AG08396 (cell line): ENCODE results near the gene LGR4.
"Not testable (repeated sequence)": the region's sequence is repeated elsewhere in the genome, so short reads cannot be mapped to it uniquely, and the experiment has no call there.

Experiments used
- DNase-seq: peaks from one replicate; pipeline ENCODE4 v3.0.0; 2012; ENCODE audit warnings: low spot score, mixed read lengths

The LGR4 gene

DNA sequence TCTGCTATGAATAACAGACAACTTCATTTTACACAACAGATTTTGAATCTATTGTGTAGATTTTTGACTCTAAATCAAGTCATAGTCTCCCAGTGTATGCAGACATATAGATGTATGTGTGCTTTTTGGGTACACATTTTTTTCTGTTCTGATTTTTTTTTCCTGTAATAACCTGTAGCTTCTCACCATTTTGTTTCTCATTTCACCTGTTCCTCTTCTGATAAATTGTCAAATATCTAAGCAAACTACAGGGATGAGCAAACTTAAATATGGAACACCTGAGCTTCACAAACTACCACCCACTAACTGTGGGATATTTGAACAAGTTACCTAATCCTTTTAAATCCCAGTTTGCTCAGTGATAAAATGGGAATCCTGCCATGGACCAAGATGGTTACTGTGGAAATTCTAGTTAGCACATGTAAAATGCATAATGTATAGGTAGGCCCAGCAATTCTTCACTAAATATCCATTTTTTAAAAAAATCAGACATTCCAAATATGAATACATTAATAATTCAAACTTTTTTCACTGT is 15.7 kb downstream of the LGR4 start:
- no peak for DNase-seq

DNA sequence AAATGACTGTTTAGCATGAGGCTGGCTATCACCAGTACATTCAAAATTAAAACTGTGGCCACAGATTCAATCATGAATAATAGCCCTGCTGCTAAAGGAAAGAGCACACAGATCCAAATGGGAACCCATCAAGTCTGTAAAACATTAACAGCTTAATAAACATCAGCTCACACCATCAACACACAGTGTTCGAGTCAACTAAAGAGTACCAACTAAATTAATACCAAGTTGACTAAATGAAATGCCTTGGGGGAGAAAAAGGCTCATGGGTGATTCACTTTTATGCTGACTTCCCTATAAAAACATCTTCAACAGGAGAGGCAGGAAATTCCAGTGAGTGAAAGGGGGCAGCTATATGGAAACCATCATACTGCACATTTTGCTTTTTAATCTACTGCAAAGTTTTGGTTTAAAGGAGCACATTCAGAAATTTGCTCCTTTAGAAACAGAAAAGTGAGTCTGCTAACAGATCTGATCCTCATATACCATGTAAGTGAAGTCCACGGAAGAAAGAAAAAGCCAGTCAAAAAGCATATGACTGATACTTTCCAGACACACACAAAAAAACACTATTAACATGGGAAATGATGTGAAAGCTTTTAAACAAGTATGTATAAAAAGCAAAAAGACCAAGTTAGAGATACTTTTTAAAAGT is 16.3 kb downstream of the LGR4 start:
- DNase-seq = no peak

DNA sequence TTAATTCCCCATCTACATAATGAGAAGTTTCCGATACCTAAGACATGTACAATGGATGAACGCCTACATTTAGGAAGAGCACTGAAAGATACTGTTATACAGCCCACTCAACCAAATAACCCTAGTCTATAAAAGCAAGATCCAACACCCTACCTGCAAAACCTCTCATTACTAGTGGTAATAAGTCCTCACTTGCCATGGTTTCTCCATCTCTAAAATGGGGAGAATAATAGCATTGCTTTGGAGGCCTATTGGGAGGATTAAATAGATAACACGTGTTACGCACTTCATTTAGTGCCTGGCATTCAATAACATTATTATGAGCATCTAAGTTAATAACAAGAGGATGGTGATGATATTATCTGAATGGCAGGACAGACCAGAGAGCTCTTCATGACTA is 16.9 kb downstream of the LGR4 start:
- DNase-seq = no peak

DNA sequence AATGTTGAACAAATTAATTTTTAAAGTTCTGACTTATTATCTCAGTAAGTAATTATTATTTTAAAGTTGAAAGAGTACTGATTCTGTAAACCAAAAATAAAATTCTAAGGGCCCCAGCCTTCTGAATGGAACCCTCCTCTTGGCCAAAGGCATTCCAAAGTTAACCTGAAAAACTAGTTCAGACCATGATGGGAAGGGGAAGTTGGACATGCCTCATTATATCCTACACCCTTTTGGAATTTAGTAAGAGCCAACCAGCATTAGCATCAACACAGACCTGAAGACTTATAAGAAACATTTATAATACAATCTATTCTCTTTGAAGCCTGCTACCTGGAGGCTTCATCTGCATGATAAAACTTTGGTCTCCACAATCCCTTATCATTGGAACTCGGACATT is 18.9 kb downstream of the LGR4 start:
- no peak for DNase-seq

DNA sequence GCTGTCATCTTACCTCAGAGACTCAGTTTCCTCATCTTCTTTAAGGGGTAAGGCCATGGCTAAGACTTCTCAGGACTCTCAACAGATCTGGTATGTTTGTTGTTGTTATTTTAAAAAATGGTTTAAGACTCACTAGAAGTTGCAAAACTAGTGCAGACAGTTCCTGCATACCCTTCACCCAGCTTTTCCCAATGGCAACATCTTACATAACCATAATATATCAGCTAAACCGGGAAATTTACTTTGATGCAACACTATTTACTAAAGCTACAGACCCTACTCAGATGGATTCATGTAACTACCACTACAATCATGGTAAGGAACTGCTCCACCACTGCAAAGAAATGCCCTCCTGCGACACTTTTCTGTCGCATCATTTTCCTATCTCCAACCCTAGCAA is 20.4 kb downstream of the LGR4 start:
- DNase-seq = no peak

DNA sequence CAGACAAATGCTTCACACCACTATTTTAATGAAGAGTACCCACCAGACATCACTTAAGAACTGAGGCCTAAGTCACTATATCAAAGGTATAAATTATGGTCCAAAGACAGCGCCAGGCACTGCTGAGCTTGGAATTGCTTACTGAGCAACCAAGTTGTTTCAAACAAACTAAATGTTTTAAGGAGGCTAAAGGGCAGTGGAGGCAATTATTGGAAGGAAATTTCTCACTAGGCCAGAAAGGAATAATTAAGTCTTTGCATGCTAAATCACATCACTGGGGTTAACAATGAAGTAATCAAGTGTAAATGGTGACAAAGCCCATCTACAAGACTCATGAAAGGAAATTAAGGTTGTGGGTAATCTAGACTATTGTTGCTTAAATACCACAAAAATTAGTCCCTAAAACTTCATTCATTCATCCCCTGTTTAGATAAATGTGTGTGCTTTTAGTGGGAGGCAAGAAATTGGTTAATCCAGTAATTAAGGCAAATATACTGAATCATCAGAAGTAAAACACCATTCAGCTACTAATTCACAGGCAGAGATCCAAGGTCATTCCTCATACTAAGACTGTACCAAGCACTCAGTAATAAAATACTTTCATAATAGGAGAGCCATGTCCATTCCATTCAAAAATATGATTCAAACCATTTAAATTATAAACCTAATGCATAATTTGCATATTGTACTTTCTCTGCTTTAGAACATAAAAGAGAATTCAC is 21.2 kb downstream of the LGR4 start:
- DNase-seq = no peak

DNA sequence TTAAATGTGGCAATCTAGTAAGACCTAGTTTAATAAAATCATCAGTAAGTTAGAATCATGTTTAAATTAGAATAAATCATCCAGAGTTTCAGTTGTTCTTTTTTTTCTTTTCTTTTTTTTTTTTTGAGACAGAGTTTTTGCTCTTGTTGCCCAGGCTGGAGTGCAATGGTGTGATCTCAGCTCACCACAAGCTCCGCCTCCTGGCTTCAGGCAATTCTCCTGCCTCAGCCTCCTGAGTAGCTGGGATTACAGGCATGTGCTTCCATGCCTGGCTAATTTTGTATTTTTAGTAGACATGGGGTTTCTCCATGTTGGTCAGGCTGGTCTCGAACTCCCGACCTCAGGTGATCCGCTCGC is 24.4 kb downstream of the LGR4 start:
- DNase-seq = not testable (repeated sequence)

DNA sequence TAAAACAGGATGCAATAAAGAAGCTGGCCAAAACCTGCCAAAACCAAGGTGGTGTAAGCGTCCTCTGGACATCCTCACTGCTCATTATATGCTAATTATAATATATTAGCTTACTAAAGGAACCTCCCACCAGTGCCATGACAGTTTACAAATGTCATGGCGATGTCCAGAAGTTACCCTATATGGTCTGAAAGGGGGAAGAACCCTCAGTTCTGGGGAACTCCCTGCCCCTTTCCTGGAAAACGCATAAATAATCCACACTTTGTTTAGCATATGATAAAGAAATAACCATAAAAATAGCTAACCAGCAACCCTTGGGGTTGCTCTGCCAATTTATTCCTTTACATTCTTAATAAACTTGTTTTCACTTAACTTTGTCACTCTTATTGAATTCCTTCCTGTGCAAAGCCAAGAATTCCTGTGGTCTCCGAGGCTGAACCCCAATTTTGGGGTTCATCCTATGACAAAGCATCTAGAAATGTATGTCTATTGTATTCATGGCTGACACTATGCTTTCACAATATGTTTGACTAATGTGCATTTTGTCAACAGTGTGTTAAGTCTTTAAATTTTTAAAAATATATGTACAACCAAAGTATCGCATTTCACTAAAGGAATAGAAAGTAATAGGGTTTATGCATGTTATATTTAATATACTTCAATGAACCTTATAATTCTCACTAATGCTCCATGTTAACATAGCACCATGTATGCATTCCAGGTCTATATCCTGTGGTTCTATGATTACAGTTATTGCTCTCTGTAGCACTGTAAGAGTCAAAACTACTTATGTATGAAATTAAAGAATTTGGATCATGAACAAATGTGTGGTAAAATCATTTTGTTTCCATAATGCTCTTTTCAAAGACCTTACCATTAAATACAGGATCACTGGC is 25.1 kb downstream of the LGR4 start:
- DNase-seq = no peak

DNA sequence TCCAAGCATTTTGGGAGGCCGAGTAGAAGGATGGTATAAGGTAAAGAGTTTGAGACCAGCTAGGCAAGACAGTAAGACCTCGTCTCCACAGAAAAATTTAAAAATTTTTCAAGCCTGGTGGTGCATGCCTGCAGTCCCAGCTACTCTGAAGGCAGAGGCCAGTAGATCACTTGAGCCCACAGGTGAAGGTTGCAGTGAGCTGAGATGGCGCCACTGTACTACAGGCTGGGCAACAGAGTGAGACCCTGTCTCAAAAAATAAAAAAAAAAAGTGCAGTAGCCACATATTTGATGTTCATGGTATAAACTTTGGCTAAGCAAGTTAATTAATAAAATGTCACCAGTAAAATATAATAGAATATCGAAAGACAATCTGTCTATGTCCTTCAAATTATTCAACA is 27.0 kb downstream of the LGR4 start:
- DNase-seq = no peak

DNA sequence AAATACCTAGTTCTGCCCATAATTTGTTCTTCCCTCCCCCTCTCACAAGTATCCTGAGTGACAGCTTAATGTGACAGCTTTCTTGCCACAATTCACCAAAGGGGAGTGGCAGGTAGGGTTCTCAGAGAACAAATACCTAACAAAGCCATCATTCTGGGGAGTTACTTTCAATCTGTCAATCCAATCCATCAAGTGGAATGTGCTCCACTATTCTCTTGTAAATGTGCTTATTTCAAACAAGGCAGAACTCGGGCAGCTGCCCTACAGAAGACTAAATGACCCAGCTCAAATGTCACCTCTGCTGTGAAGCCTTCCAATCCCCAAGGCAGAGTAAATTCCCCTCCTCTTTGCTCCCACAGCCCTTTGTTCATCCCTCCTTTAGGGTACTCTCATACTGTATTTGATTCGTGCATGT is 27.8 kb downstream of the LGR4 start:
- no peak for DNase-seq

DNA sequence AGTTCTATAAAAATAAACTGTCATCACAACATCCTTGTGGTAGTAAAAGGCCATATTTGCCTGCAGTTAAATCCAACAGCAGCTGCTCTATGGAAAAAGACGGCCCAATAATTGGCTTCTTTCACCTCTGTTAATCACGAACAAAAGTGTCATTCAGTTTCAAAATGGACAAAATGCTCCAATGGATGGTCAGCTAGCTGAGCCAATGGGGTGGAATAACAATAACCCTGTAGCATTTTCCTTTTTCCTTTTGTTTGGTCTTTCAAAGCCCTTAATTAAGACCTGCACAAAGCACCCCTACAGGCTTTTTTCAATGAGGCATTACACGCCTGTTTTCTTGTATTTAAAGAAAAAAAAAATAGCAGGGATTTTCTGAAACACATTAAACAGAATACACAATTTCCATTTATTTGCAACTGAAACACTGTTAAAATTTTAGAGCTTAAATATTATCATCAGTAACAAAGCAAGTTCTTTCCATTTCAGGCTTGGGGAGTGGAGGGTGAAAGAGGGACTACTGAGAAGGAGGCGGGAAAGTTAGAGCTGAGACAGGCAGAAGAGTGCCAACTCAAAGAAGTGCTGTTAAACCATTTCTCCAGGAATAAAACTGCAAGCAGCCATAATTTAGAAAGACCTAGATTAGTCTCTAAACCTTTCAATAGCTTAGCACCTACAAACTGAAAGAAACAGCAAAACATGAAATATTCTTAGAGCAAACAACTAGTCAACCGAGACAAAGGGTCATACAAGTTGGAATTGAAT is 28.7 kb downstream of the LGR4 start:
- no peak for DNase-seq

DNA sequence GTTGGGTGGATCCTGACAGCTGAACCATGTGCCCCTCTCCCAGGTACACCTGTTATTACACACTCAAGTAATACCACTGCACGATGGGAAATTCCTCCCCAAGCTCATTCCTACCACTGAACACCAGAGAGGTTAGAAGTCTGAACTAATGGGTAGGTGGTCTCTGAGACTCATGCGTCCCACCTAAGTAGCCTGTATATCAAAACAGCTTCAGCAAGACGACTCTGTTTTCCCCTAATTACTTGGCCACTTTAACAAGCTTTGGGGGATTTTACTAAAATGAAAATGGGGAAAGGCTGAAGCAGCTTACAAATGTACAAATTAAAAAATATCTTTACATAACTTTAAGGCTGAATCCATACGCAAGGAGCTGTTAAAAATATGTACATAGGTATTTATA is 29.4 kb downstream of the LGR4 start:
- DNase-seq = no peak

DNA sequence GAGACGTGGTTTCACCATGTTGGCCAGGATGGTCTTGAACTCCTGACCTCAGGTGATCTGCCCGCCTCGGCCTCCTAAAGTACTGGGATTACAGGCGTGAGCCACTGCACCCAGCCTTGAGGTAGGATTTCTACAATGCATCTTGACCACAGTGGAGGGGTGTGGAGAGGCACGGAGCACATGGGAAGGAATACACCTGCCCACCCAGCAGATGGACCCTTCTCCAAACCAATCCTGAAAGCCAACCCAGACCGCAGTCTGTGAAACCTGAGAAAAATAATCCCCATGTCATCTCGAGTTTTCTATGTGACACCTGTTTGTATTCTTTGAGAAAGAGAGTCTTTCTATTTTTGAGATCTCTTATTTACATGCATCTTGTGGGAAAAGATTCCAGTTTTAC is 32.5 kb downstream of the LGR4 start:
- no peak for DNase-seq

DNA sequence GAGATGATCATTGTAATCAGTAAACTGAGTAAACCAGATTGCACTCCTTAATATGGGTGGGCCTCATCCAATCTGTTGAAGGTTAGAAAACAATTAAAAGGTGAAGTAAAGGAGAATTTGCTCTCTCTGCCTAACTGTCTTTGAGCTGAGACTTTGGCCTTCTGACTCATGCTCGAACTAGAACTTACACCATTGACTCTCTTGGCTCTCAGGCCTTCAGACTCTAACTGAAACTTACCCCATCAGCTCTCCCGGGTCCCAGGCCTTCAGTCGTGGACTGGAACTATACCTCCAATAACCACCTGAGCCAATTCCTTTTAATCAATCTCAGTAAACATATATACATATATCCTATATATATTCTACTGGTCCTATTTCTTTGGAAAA is 34.0 kb downstream of the LGR4 start:
- DNase-seq = no peak

DNA sequence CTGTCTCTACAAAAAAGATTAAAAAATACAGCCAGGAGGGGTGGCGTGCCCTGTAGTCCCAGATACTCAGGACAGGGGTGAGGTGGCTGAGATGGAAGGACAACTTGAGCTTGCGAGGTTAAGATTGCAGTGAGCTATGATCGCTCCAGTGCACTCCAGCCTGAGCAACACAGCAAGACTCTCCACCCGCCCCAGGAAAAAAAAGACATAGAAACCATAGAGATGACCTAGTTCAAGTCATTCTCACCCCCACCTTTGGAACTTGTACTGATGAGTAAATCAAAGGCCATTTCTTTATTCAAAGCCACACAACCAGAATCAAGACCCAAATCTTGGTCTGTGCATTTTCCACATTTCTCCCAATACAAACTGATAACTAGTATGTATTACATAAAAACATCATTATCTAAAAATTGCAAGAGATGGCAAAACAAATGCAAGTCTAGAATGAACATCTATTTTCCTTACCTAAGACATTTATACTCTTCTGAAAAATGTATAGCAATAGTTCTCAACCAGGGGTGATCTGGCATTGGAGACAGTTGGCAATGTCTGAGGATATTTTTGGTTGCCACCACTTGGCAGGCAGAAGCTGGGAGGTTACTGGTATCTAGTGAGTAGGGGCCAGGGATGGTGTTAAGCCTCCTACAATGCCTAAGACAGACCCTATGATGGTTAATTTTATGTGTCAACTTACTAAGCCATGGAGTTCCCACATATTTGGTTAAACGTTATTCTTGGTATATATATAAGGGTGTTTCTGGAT is 34.6 kb downstream of the LGR4 start:
- no peak for DNase-seq

DNA sequence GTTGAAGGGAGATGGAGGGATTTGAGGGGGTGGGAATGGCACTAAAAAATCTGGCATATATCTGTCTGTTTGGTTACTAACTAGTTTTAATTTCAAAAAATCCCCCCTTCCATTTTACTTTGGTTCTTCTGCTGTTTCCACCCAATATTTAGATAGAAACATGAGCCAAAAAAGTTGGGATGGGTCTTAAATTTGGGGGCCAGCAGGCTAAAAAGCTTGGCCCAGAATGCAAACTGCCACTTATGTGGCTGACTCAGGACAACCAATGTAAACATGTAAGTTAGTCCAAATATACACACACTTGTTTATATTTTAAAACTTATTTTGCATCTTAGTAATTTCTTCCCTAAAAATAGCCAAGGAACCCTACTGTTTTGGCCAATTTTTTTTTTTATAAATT is 35.7 kb downstream of the LGR4 start:
- no peak for DNase-seq

DNA sequence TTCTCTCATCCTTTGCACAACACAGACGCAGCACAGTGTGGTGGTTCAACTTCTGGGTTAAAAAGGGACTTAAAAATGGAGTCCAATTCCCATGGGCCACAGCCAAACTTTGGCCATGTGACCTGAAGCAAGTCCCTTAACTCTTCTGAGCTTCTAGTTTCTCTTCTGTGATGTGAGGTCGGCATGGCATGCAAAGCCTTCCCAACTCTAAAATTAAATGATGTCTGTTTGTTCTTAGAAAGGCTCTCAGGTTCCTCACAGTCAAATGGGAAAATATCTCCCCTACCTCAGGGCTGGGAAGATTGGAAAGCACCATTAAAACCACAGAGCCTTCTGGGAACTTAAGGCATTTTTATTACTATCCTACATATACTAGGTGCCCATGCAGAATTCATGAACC is 38.8 kb downstream of the LGR4 start:
- no peak for DNase-seq

DNA sequence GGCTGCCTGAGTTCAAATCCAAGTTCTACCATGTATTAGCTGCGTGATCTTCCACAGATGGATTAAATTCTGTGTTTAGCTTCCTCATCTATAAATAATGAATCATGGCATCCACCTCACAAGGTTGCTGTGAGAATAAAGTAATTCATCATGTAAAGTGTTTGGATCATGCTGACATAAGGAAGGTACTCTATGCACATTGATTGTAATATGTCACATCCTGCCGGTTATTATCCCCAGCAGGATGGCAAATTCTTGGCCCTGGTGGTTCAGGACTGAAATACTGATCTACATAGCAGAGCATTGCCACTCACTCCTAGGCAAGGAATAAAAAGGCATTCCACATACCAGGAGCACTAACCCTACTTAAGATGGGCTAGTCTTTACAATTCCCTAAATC is 40.8 kb downstream of the LGR4 start:
- no peak for DNase-seq

DNA sequence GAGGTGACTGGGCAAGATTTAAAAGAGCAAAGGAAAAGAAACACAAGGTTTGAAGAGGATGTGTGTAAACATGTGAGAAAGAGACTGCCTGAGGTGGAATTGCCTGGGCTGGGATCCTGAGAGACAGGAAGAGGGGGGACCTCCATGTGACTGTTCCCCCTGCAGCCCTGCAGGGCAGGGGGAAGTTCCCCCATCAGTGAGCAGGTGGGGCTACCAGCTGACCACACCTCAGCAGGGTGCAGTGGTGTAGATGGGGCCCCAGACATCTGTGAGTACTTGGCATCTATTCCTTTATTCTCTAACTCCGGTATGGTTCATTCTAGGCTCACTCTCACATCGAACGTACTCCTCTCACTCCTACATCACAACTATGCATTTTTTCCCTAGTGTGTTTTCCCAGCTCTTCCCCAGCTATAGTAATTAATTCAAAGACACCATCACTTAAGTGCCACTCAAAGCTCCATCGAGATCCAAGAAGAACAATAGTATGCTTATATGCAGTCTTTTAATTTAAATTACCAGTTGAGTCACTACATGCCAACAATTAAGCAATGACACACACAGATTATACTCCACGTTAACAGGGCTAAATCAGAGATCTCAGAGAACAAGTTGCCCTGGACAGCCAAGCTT is 42.7 kb downstream of the LGR4 start:
- no peak for DNase-seq

DNA sequence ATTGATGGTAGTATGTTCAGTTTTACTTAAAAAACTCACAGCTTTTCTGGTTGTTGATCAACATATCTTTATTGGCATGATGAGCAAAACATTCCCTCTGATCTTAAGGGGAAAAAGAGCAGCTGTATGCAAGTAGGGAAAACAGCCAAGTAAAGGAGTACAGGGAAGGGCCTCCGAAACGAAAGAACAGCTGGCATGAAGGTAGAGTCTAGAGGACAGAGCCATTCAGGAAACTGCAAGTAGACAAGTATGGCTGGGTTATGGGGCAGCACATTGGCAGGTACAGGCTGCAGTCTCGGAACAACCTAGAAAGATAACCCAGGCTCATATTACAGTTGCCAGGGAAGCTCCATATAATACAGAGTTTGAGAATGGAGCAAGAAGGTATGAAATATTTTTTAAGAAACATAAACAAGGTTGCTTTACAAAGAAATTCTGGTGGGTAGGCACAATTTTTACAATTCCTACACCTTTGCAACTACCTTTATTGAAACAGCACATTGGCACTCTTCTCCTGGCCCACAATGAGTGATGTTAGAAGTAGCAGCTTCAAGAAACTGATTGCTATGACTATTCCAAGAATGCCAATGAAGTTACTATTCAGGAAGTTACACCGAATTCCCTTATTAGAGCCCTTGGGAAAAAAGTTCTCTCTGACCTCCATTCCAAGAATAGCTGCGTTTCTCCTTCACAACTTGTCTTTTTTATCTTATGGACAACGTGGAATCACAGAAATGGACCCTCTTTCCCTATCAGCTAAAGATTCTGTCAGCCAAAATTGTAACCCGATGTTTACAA is 45.2 kb downstream of the LGR4 start:
- no peak for DNase-seq
